Peyer's patch (tissue), 4 donors: ENCODE data around the gene BIRC6. TPM values are rescaled to one million over a fixed set of nuclear protein-coding genes. Genes with fewer than 3 reads are reported as not detected.

Source experiments
- DNase-seq, 3 donors: peaks; one replicate each; pipeline ENCODE4 v3.0.0-alpha.2; 2017 to 2019
- H3K27ac ChIP-seq, 4 donors: fragments of 200-600 bp; sonication (generic); one replicate each; pipeline ENCODE4 v1.5.1; 2016 to 2019
- H3K27me3 ChIP-seq, 2 donors: fragments of 200-600 bp; sonication (generic); one replicate each; pipeline ENCODE4 v1.5.1; 2019
- H3K36me3 ChIP-seq, 3 donors: fragments of 200-600 bp; sonication (generic); one replicate each; pipeline ENCODE4 v1.5.1; 2016 to 2019
- H3K4me1 ChIP-seq, 4 donors: fragments of 200-600 bp; sonication (generic); one replicate each; pipeline ENCODE4 v1.5.1; 2016 to 2019
- H3K4me3 ChIP-seq, 4 donors: fragments of 200-600 bp; sonication (generic); 1 replicate in 3 of 4; 2 replicates in 1 of 4; pipeline ENCODE4 v1.5.1; 2016 to 2019; ENCODE audit warnings: mild to moderate bottlenecking in 1 of 4
- H3K9me3 ChIP-seq, 4 donors: fragments of 200-600 bp; sonication (generic); one replicate each; pipeline ENCODE4 v1.5.1; 2016 to 2019; ENCODE audit warnings: mild to moderate bottlenecking in 1 of 4
- POLR2A ChIP-seq, 2 donors: fragments of 450-650 bp; IDR thresholded peaks; one replicate each; pipeline ENCODE4 v1.5.1; 2017; ENCODE audit warnings: antibody characterized with exemption in 2 of 2, mild to moderate bottlenecking in 2 of 2, moderate library complexity in 2 of 2
- total RNA-seq, 4 donors: library from RNA; depleted of rRNA; stranded (reverse); fragments of >200 nt; gene quantifications; one replicate each; pipeline ENCODE4 v1.1.0, GENCODE V29; 2016
- TF ChIP-seq, protein P1 (sequence below), 6 experiments: fragments of 450-650 bp in 4 of 6; fragments of 200-600 bp in 2 of 6; sonication (generic) in 1 of 6; IDR thresholded peaks; one replicate each; pipeline ENCODE4 v1.5.1; 2017 to 2019; ENCODE audit warnings: antibody characterized with exemption in 6 of 6, mild to moderate bottlenecking in 3 of 6, moderate library complexity in 1 of 6

Gene BIRC6
- total RNA-seq, 4 donors from 2014 or later, result 133 to 237 (median 214) TPM

DNA sequence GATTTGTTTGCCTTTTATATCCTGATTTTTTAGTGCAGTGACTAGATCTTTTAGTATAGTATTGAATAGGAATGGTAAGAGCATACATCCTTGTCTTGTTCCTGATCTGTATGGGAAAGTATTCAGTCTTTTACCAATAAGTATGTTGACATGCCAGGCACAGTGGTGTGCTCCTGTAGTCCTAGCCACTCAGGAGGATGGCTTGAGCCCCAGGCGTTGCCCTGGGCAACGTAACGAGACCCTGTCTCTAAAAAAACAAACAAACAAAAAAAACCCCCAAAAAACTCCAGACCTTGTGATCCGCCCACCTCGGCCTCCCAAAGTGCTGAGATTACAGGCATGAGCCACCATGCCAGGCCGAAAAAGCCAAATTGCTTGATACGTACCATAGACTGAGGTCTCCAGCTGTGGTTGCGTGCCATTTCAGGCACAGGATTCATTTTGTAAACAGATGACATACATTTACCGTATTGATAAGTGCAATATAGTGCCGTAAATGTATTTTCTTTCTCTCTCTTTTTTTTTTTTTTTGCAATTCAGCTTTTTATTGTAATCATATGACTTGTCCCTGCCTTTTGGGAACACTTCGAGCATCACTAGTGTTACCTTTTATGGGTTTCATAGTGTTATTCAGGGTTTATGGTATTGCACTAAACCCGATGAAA is 18.5 kb downstream of the BIRC6 start:
- Histone ChIP-seq H3K36me3 (peaks cover 0 to 4% (median 0%) of the 10 kb centered on the region in 3 donors), H3K27me3 (no peaks in the 10 kb centered on the region), H3K27ac (no peak overlapping the region), H3K4me3 (no peak overlapping the region), H3K4me1 (peaks cover 0 to 19% (median 2%) of the 10 kb centered on the region in 4 donors), H3K9me3 (no peaks in the 10 kb centered on the region)
- TF ChIP-seq, protein P1, sequence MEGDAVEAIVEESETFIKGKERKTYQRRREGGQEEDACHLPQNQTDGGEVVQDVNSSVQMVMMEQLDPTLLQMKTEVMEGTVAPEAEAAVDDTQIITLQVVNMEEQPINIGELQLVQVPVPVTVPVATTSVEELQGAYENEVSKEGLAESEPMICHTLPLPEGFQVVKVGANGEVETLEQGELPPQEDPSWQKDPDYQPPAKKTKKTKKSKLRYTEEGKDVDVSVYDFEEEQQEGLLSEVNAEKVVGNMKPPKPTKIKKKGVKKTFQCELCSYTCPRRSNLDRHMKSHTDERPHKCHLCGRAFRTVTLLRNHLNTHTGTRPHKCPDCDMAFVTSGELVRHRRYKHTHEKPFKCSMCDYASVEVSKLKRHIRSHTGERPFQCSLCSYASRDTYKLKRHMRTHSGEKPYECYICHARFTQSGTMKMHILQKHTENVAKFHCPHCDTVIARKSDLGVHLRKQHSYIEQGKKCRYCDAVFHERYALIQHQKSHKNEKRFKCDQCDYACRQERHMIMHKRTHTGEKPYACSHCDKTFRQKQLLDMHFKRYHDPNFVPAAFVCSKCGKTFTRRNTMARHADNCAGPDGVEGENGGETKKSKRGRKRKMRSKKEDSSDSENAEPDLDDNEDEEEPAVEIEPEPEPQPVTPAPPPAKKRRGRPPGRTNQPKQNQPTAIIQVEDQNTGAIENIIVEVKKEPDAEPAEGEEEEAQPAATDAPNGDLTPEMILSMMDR (IDR thresholded peaks at IDR 0.05), result no peak
- no peak for TF ChIP-seq POLR2A (IDR thresholded peaks at IDR 0.05)
- no peak for DNase-seq

DNA sequence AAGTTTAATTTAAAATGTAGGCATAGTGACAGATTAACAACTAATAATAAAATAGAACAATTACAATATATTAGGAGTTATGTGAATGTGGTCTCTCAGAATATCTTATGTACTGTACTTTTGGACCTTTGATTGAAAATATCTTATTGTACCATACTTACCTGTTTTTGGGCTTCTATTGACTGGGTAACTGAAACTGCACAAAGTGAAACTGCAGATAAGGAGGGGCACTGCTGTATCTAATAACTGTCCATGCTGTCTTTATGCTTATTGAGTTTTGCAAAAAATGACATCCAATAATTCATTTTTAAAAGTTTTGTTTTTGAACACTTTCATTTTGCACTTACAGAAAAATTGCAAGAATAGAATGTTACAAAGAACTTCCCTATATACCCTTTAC is 19.9 kb downstream of the BIRC6 start:
- DNase-seq, result no peak
- Histone ChIP-seq H3K4me3 (no peak overlapping the region), H3K4me1 (peaks cover 0 to 19% (median 2%) of the 10 kb centered on the region in 4 donors), H3K9me3 (no peaks in the 10 kb centered on the region), H3K27me3 (no peaks in the 10 kb centered on the region), H3K27ac (no peak overlapping the region), H3K36me3 (peaks cover 0 to 12% (median 0%) of the 10 kb centered on the region in 3 donors)
- TF ChIP-seq, protein P1 (IDR thresholded peaks at IDR 0.05), result no peak
- no peak for TF ChIP-seq POLR2A (IDR thresholded peaks at IDR 0.05)

DNA sequence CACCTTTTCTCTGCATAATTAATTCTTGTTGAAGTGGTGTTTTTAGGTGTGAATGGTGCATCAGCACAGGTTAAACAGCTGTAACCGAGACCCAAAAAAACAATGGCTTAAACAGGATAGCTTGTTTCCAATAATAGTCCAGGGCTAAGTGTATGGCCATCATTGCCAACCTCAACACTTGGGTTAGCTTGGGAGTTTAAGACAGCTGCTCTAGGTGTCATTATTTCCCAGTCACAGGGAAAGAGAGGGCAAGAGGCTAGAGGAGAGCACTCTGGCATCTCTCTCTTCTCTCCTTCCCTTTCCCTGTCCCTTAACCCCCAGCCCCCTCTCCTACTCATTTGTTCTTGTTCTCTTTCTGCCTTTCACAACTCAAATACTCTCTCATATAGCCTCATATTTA is 21.1 kb downstream of the BIRC6 start:
- peaks cover 0 to 24% (median 0%) of the 10 kb centered on the region in 3 donors for H3K36me3 ChIP-seq
- peaks cover 0 to 15% (median 2%) of the 10 kb centered on the region in 4 donors for H3K4me1 ChIP-seq
- H3K4me3 ChIP-seq, result no peak overlapping the region
- H3K9me3 ChIP-seq, result no peaks in the 10 kb centered on the region
- no peaks in the 10 kb centered on the region for H3K27me3 ChIP-seq
- TF ChIP-seq POLR2A (IDR thresholded peaks at IDR 0.05), result no peak
- TF ChIP-seq, protein P1 (IDR thresholded peaks at IDR 0.05), result no peak
- no peak for DNase-seq
- H3K27ac ChIP-seq, result no peak overlapping the region

DNA sequence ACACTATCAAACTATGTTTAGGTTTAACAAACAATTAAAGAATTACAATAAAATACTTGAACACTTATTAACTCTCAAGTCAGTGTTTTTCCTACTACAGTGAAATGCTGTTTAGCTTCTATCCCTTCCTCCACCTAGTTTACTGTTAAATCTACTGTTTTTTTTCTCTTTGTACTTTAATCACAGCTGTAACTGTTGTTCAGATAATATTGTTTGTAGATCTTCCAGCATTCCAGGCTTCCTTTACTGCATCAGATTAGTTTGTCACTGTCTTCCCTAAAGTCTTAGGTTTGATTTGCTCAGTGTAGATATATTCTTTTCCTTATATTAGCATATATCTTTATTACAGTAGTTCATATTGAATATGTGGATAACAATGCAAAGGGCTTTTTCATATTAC is 22.5 kb downstream of the BIRC6 start:
- TF ChIP-seq, protein P1 (IDR thresholded peaks at IDR 0.05), result no peak
- no peak for TF ChIP-seq POLR2A (IDR thresholded peaks at IDR 0.05)
- H3K4me1 ChIP-seq, result peaks cover 0 to 13% (median 2%) of the 10 kb centered on the region in 4 donors
- no peak for DNase-seq
- no peak overlapping the region for H3K27ac ChIP-seq
- no peaks in the 10 kb centered on the region for H3K27me3 ChIP-seq
- no peaks in the 10 kb centered on the region for H3K9me3 ChIP-seq
- no peak overlapping the region for H3K4me3 ChIP-seq
- H3K36me3 ChIP-seq, result peaks cover 0 to 38% (median 0%) of the 10 kb centered on the region in 3 donors

DNA sequence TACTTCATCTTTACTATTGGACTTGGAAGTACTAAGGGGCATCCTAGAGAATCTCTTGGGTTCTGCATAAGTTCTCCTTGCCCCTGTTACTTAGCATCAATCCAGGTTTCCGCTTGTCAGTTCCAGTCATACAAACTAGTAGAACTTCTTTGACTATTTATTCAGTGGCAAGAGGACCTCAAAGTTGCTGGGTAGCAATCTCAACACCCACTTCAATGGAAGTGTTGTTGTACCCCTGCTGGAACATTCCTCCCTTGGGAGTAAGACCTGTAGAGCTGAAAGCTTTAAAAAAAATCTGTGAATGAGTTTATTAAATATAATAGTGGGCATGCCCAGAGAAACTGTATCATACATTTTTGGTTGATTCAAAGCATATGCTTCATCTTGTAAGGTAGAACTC is 27.0 kb downstream of the BIRC6 start:
- H3K36me3 ChIP-seq, result peaks cover 0 to 62% (median 0%) of the 10 kb centered on the region in 3 donors
- no peak overlapping the region for H3K4me3 ChIP-seq
- H3K9me3 ChIP-seq, result no peaks in the 10 kb centered on the region
- DNase-seq, result no peak
- H3K27ac ChIP-seq, result no peak overlapping the region
- no peaks in the 10 kb centered on the region for H3K27me3 ChIP-seq
- TF ChIP-seq, protein P1 (IDR thresholded peaks at IDR 0.05), result no peak
- TF ChIP-seq POLR2A (IDR thresholded peaks at IDR 0.05), result no peak
- peaks cover 0 to under 1% (median 0%) of the 10 kb centered on the region in 4 donors for H3K4me1 ChIP-seq
